GM23248 (cell line): ENCODE measurements around the gene ATP2A3.

Experiments used
- EZH2 ChIP-seq: fragments of 200-600 bp; sonication (generic); IDR thresholded peaks from 2 replicates; pipeline ENCODE4 v1.6.1; 2018; ENCODE audit warnings: antibody characterized with exemption, mild to moderate bottlenecking; ENCODE audit not compliant: insufficient read depth, poor library complexity, severe bottlenecking
- EZH2phosphoT487 ChIP-seq: fragments of 200-600 bp; sonication (generic); IDR thresholded peaks from 2 replicates; pipeline ENCODE4 v1.6.1; 2018; ENCODE audit warnings: antibody characterized with exemption, moderate library complexity, mild to moderate bottlenecking, low read depth; ENCODE audit not compliant: insufficient read depth

DNA sequence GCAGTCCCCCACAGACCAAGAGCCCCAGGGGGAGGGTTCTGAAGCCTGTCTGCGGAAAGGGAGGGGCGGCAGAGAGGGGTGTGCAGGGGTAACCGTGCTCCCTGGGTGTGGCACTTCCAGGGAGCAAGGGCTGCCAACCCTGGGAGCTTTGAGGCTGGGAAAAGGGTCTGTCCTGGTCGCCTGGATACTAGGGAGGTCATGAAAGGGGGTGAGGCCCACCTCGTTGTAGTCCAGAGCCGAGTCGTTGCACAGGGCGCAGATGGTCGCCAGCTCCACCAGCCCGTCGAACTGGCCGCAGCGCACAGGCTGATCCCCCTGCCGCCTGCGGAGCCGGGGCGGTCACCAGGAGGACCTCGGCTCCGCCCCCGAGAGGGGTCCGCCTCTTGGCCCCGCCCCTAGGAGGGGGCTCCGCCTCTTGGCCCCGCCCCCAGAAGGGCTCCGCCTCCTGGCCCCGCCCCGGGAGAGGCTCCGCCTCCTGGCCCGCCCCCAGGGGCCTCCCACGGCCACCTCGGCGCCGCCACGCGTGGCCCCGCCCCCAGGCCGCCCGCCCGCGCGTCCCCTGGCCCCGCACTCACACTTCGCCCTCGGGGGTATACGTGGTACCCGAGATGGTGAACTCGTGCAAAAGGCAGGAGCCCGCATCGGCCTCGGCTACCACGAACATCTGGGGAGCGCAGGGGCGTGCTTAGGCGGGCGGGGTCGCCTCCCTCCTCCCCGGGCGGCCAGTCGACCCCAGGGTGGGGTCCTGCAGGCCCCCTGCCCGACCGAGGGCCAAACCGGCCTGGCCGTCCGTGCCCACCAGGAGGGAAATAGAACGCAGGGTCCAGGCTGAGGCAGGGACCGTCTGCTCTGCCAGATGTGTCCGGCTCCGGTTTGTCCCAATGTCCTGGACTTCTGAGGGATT, 19.5 kb downstream of the ATP2A3 start:
- TF ChIP-seq EZH2 (no peak), EZH2phosphoT487 (no peak)
